Stimulated activated CD4-positive, alpha-beta T cell treated with anti-CD3 and anti-CD28 coated beads, Interleukin-12 subunit alpha, Interleukin-12 subunit beta, amount 100 ng/mL, for 48 hours (primary cell): ENCODE measurements around the gene MX2.

ENCODE experiments used
- DNase-seq, 3 donors: peaks; one replicate each; pipeline ENCODE4 v3.0.0-alpha.2; 2020; ENCODE audit warnings: low read depth in 2 of 3, low spot score in 1 of 3

The MX2 gene

GRCh38 chr21:41433566-41433965 is 71.7 kb downstream of the MX2 start:
- no peak for DNase-seq

- no peak for DNase-seq
Observed at GRCh38 chr21:41435706-41436105, 73.9 kb downstream of the MX2 start.

- DNase-seq: no peak
Observed at GRCh38 chr21:41437729-41438128, 75.9 kb downstream of the MX2 start.

- no peak for DNase-seq
Observed at GRCh38 chr21:41438425-41439113, 76.7 kb downstream of the MX2 start.

- DNase-seq: no peak
Observed at GRCh38 chr21:41439248-41439647, 77.4 kb downstream of the MX2 start.

GRCh38 chr21:41441546-41441945 is 79.7 kb downstream of the MX2 start:
- DNase-seq: no peak

GRCh38 chr21:41442481-41443186 is 80.8 kb downstream of the MX2 start:
- DNase-seq: no peak

GRCh38 chr21:41443562-41443961 is 81.7 kb downstream of the MX2 start:
- DNase-seq: no peak

GRCh38 chr21:41444703-41445464 is 83.1 kb downstream of the MX2 start:
- DNase-seq: no peak

- no peak for DNase-seq
Observed at GRCh38 chr21:41445465-41445862, 83.6 kb downstream of the MX2 start.

- no peak for DNase-seq
Observed at GRCh38 chr21:41446586-41446985, 84.8 kb downstream of the MX2 start.

GRCh38 chr21:41447356-41447755 is 85.5 kb downstream of the MX2 start:
- DNase-seq: no peak

- DNase-seq: no peak
Observed at GRCh38 chr21:41449613-41450012, 87.8 kb downstream of the MX2 start.

- DNase-seq: no peak
Observed at GRCh38 chr21:41451753-41452676, 90.2 kb downstream of the MX2 start.

- DNase-seq: no peak
Observed at GRCh38 chr21:41453198-41453597, 91.4 kb downstream of the MX2 start.

- DNase-seq: no peak
Observed at GRCh38 chr21:41453761-41454160, 91.9 kb downstream of the MX2 start.

GRCh38 chr21:41458121-41458520 is 96.3 kb downstream of the MX2 start:
- DNase-seq: no peak

- no peak for DNase-seq
Observed at GRCh38 chr21:41458559-41458958, 96.7 kb downstream of the MX2 start.
